ENCODE data around the gene SCFD2.

The SCFD2 gene

DNA sequence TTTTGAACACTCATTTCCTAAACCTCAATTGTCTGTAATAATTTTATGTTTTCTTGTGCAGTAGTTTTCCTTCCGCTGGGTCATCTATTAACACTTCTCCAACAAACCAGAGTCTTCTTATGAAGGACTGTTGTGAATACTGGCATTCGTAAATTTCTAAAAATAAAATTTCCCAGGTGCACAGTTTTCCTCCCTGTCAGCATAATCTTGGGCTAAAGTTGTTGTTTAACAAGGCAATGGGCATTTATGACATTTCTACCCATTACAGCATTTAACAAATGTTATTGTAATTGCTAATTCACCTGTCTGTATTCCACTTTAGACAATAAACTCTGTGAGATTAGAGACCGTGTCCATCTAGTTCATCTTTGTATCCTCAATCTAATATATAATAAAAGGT is 1.2 kb downstream of the SCFD2 start:
- peak overlapping the region; percentile 63 for H3K4me3 ChIP-seq (ENCODE audit: control insufficient read depth, low read depth, low read length)
- TF ChIP-seq, protein P1, sequence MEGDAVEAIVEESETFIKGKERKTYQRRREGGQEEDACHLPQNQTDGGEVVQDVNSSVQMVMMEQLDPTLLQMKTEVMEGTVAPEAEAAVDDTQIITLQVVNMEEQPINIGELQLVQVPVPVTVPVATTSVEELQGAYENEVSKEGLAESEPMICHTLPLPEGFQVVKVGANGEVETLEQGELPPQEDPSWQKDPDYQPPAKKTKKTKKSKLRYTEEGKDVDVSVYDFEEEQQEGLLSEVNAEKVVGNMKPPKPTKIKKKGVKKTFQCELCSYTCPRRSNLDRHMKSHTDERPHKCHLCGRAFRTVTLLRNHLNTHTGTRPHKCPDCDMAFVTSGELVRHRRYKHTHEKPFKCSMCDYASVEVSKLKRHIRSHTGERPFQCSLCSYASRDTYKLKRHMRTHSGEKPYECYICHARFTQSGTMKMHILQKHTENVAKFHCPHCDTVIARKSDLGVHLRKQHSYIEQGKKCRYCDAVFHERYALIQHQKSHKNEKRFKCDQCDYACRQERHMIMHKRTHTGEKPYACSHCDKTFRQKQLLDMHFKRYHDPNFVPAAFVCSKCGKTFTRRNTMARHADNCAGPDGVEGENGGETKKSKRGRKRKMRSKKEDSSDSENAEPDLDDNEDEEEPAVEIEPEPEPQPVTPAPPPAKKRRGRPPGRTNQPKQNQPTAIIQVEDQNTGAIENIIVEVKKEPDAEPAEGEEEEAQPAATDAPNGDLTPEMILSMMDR (IDR thresholded peaks at IDR 0.05; ENCODE audit: control insufficient read depth, insufficient read depth, low read depth, low read length, missing control alignments): no peak
- DNase-seq (ENCODE audit: low read depth): no peak

DNA sequence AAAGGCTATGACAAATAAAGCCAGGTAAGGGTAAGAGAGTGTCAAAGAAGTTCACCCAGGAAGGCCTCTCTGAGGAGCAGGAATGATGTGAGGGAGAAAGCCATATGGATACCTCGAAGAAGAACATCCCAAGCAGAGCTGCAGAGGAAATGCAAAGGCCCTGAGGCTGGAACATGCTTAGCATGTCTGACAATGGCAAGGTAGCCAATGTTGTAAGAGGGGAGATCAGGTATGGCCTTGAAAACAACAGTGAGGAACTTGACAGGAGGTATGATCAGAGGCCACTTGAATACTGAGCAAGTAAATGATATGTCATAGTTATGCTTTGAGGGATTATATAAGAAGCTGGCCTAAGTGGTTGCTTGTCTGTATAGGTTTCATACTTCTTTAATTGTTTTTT is 3.8 kb downstream of the SCFD2 start:
- TF ChIP-seq, protein P1 (IDR thresholded peaks at IDR 0.05; ENCODE audit: control insufficient read depth, insufficient read depth, low read depth, low read length, missing control alignments): no peak
- H3K4me3 ChIP-seq (ENCODE audit: control insufficient read depth, low read depth, low read length): peak overlapping the region; percentile 22
- DNase-seq (ENCODE audit: low read depth): no peak

DNA sequence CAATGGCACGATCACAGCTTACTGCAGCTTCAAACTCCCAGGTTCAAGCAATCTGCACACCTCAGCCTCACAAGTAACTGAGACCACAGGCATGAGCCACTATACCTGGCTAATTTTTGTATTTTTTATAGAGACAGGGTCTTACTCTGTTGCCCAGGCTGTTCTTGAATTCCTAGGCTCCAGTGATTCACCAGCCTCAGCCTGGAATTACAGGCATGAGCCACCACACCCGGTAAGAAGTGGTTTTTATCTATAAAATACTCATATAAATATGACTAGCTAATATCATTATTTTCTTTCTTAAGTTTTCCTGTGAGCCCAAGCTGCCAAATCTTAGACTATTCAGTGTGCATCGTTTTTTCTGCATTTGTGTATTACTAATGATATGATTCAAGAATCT is 4.4 kb downstream of the SCFD2 start:
- no peak overlapping the region; the same call in 1 of the 2 replicates for H3K4me3 ChIP-seq (ENCODE audit: control insufficient read depth, low read depth, low read length)
- TF ChIP-seq, protein P1 (IDR thresholded peaks at IDR 0.05; ENCODE audit: control insufficient read depth, insufficient read depth, low read depth, low read length, missing control alignments): no peak
- DNase-seq (ENCODE audit: low read depth): peak; percentile 13

DNA sequence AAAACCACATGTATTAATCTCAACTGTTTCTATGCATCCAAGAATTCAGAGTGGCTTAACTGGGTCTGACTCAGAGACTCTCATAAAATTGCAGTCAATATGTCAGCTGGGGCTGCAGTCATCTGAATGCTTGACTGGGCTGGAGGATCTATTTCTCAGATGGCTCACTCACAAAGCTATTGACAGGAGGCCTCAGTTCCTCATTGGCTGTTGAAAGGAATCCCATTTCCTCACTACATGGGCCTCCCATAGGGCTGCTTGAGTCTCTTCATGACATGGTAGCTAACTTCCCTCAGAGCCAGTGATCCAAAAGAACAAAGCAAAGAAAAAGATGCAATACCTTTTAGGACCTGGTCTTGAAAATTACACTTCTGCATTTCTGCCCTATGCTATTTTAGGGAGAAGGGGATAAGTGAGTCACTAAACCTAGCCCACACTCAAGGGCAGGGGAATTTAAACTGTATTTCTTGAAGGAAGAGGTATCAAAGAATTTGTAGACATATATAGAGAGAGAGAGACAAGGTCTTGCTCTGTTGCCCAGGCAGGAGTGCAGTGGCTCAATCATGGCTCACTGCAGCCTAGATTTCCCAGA is 9.8 kb downstream of the SCFD2 start:
- TF ChIP-seq, protein P1 (IDR thresholded peaks at IDR 0.05; ENCODE audit: control insufficient read depth, insufficient read depth, low read depth, low read length, missing control alignments): no peak
- DNase-seq (ENCODE audit: low read depth): no peak
- no peak overlapping the region for H3K4me3 ChIP-seq (ENCODE audit: control insufficient read depth, low read depth, low read length)

DNA sequence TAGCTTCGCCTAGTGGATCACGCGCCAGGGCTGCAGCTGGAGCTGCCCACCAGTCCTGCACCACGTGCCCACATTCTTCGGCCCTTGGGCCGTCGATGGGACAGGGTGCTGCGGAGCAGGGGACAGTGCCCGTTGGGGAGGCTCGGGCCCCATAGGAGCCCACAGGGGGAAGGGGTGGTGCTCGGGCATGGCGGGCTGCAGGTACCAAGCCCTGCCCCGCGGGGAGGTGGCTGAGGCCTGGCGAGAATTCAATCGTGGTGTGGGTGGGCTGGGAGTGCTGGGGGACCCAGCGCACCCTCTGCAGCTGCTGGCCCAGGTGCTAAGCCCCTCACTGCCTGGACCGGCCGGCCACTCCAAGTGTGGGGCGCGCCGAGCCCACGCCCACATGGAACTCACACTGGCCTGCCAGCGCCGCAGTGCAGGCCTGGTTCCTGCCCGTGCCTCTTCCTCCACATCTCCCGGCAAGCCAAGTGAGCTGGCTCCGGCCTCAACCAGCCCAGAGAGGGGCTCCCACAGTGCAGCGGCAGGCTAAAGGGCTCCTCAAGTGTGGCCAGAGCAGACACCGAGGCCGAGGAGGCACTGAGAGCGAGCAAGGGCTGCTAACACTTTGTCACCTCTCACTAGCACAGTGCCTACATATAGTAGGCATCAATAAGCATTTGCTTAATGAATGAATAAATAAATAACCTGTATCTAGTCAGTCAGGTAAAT is 11.7 kb downstream of the SCFD2 start:
- TF ChIP-seq, protein P1 (IDR thresholded peaks at IDR 0.05; ENCODE audit: control insufficient read depth, insufficient read depth, low read depth, low read length, missing control alignments): no peak

DNA sequence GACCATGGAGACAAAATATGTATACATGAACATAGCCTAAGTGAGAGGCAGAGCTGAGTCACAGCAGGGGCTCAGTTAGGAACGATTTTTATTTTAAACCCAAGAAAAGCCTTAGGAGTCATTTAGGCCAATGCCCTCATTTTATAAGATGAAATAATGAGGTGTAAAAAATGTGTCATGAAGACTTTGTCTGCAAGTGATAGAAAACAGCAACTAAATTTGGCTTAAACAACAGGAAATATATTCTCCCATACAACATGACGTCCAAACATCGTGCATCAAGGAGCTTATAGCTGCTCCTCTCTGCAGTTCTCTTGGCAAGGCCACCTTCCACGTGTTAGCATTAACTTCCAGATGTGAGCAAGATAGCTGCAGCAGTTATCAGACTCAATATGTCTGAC is 16.8 kb downstream of the SCFD2 start:
- no peak overlapping the region for H3K4me3 ChIP-seq (ENCODE audit: control insufficient read depth, low read depth, low read length)
- DNase-seq (ENCODE audit: low read depth): no peak
- TF ChIP-seq, protein P1 (IDR thresholded peaks at IDR 0.05; ENCODE audit: control insufficient read depth, insufficient read depth, low read depth, low read length, missing control alignments): no peak

More for the DNA sequence above, 11.7 kb downstream of the SCFD2 start:
- H3K4me3 ChIP-seq (ENCODE audit: control insufficient read depth, low read depth, low read length): no peak overlapping the region
- no peak for DNase-seq (ENCODE audit: low read depth)
